Calu3 (cell line): ENCODE measurements around the gene C3AR1. TPM values are rescaled to one million over a fixed set of nuclear protein-coding genes. Genes with fewer than 3 reads are reported as not detected.
A peak's percentile ranks its signal among the peaks of the same experiment; 100 is the strongest.

Source experiments
- BruUV-seq: library from RNA; stranded (reverse); fragments of 400-500 nt; replicated peaks from 2 replicates; lab custom pipeline; 2021; lab: Mats Ljungman, UMichigan
- CTCF ChIA-PET: fragments of 300-600 bp; sonication (Branson Sonifier 250); formaldehyde crosslinking; loops from one replicate; lab custom pipeline; 2022; ENCODE audit warnings: antibody characterized with exemption; lab: Charles Lee
- DNase-seq: peaks from one replicate; pipeline ENCODE4 v3.0.0; 2022
- H3K27ac Mint-ChIP-seq: one replicate; pipeline ENCODE4 v1.8.0; 2022; ENCODE audit warnings: mixed read lengths; ENCODE audit not compliant: unreplicated experiment
- H3K27me3 Mint-ChIP-seq: one replicate; pipeline ENCODE4 v1.8.0; 2022; ENCODE audit warnings: mixed read lengths; ENCODE audit not compliant: unreplicated experiment
- H3K36me3 Mint-ChIP-seq: one replicate; pipeline ENCODE4 v1.8.0; 2022; ENCODE audit warnings: mild to moderate bottlenecking, moderate library complexity, mixed read lengths; ENCODE audit not compliant: insufficient read depth, unreplicated experiment
- H3K4me1 Mint-ChIP-seq: one replicate; pipeline ENCODE4 v1.8.0; 2022; ENCODE audit warnings: mild to moderate bottlenecking, low read depth, mixed read lengths; ENCODE audit not compliant: unreplicated experiment
- H3K4me3 Mint-ChIP-seq: one replicate; pipeline ENCODE4 v1.8.0; 2022; ENCODE audit warnings: mild to moderate bottlenecking, low read depth, moderate library complexity, mixed read lengths; ENCODE audit not compliant: unreplicated experiment
- H3K9me3 Mint-ChIP-seq: one replicate; pipeline ENCODE4 v1.8.0; 2022; ENCODE audit warnings: low read depth, mixed read lengths; ENCODE audit not compliant: unreplicated experiment
- CTCF ChIP-seq: fragments of 200-600 bp; IDR thresholded peaks from one replicate; pipeline ENCODE4 v1.8.0; 2022; ENCODE audit warnings: antibody characterized with exemption; ENCODE audit not compliant: unreplicated experiment
- intact Hi-C: fragments of 100-400 bp; cut with micrococcal nuclease; formaldehyde crosslinking; loops from one replicate; pipeline ENCODE4 v1.10.0; 2022; ENCODE audit not compliant: unreplicated experiment
- total RNA-seq: library from RNA; stranded (reverse); gene quantifications from 2 replicates; pipeline ENCODE4 v1.2.3, GENCODE V29; 2022

C3AR1 gene
- total RNA-seq, 1 experiment from 2014 or later = not detected

GRCh38 chr12:8050600-8051250 is 15.4 kb downstream of the C3AR1 start:
- H3K27ac Mint-ChIP-seq = no peak overlapping the region
- peaks cover 19% of the 10 kb centered on the region for H3K36me3 Mint-ChIP-seq
- intact Hi-C loops = no loop called here

DNA sequence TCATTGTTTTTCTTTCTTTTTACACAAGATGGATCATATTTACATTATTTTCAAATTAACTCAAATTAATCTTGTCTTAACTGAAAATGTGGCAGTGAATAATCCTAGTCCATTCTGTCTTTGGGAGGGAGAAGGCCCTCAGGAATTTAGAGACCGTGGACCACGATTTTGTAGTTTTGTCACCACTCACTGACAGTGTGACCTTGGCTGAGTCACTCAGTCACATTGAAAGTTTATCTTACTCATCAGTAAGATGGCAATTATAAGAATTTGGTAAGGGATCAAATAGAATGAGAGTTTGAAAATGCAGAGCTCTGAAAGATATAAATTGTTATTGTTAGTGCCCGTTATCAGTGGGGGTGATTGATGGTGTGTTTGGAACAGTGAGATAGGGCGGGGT is 17.3 kb downstream of the C3AR1 start:
- Mint-ChIP-seq H3K36me3 (peaks cover 26% of the 10 kb centered on the region), H3K4me3 (no peak overlapping the region), H3K27ac (no peak overlapping the region), H3K4me1 (no peaks in the 10 kb centered on the region), H3K9me3 (no peaks in the 10 kb centered on the region), H3K27me3 (no peaks in the 10 kb centered on the region)
- no peak for TF ChIP-seq CTCF
- DNase-seq = no peak
- intact Hi-C loops = loop anchor here (10.0 kb wide), 1 partner anchor 346 kb away; no protein-coding TSS in a partner anchor
- no TSS peak for BruUV-seq
- CTCF ChIA-PET = no interaction called here

More at GRCh38 chr12:8050600-8051250, 15.4 kb downstream of the C3AR1 start:
- BruUV-seq = no TSS peak
- no peak for DNase-seq
- no peak overlapping the region for H3K4me3 Mint-ChIP-seq
- CTCF ChIA-PET = no interaction called here
- H3K27me3 Mint-ChIP-seq = no peaks in the 10 kb centered on the region
- no peaks in the 10 kb centered on the region for H3K9me3 Mint-ChIP-seq
- H3K4me1 Mint-ChIP-seq = no peaks in the 10 kb centered on the region
- no peak for TF ChIP-seq CTCF

GRCh38 chr12:8047842-8048241 is 18.3 kb downstream of the C3AR1 start:
- no peak overlapping the region for H3K4me3 Mint-ChIP-seq
- H3K27me3 Mint-ChIP-seq = no peaks in the 10 kb centered on the region
- no peaks in the 10 kb centered on the region for H3K4me1 Mint-ChIP-seq
- intact Hi-C loops = loop anchor here (10.0 kb wide), 1 partner anchor 347 kb away; no protein-coding TSS in a partner anchor
- no peak overlapping the region for H3K27ac Mint-ChIP-seq
- CTCF ChIA-PET = no interaction called here
- no peak for DNase-seq
- BruUV-seq = no TSS peak
- H3K36me3 Mint-ChIP-seq = peaks cover 26% of the 10 kb centered on the region
- no peaks in the 10 kb centered on the region for H3K9me3 Mint-ChIP-seq
- no peak for TF ChIP-seq CTCF

DNA sequence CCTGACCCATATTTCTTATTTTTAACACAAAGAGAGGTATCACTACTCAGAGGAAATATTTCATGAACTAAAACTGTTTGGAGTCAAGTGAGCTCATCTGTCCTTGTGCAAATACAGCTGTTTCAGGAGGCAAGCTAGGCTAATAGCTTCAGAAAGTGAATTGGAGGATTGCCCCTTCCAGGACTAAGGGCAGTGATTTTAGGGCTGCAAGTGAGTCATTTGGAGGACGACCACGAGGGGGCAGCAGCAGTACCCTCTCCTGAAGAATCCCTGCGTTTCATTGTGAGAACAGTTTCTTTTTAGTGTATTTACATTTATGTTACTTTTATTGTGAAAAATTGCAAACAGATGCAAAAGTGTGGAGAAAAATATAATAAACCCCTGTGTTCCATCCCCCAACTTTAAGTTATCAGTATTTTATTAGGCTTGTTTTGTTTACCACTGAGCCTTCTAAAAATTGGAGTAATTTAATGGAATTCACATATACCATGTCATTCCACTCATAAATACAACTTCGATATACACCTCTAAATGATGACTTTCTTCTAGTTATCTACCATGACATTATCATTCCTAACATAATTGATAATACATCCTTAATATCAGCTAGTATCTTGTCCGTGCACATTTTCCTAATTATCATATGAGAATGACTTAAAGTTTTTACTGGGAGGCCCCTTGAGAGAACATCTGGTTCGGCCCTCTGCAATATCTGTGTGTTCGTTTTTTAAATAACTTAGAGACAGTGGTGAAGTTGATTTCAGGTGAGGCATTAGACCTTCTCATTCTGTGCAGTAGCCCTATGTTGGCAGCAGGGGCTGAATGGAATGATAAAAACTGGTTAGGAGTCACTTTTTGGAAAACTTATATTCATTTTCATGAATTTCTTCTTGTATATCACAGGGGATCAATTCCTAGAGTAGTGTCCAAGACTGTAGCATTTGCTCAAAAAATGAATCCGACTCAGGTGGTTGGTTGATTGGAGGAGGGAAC is 19.9 kb downstream of the C3AR1 start:
- Mint-ChIP-seq H3K9me3 (no peaks in the 10 kb centered on the region), H3K36me3 (peaks cover 26% of the 10 kb centered on the region), H3K4me3 (no peak overlapping the region), H3K27ac (no peak overlapping the region), H3K4me1 (no peaks in the 10 kb centered on the region), H3K27me3 (no peaks in the 10 kb centered on the region)
- CTCF ChIA-PET = interaction anchor here (0.8 to 1.0 kb wide), 2 partner anchors 32 to 113 kb away, joined by 3 to 4 read pairs; no protein-coding TSS in a partner anchor
- no TSS peak for BruUV-seq
- peak; percentile 81 for DNase-seq
- intact Hi-C loops = loop anchor here (1.0 to 10.0 kb wide), 2 partner anchors 32 to 349 kb away; no protein-coding TSS in a partner anchor
- TF ChIP-seq CTCF = peak; percentile 43
